PC-9 (cell line): ENCODE results near the gene DNAJC18. TPM values are rescaled to one million over a fixed set of nuclear protein-coding genes. Genes with fewer than 3 reads are reported as not detected.

Experiments
- BruUV-seq: library from RNA; stranded (reverse); fragments of 400-500 nt; replicated peaks from 2 replicates; lab custom pipeline; 2021; lab: Mats Ljungman, UMichigan
- CTCF ChIA-PET: fragments of 300-600 bp; sonication (Branson Sonifier 250); formaldehyde crosslinking; loops from one replicate; lab custom pipeline; 2022; ENCODE audit warnings: antibody characterized with exemption; lab: Charles Lee
- POLR2A ChIA-PET: fragments of 300-600 bp; sonication (Branson Sonifier 250); formaldehyde crosslinking; loops from one replicate; lab custom pipeline; 2022; ENCODE audit warnings: antibody characterized with exemption; ENCODE audit not compliant: unreplicated experiment; lab: Charles Lee
- DNase-seq, 2 experiments: peaks; one replicate each; pipeline versions ENCODE4 v3.0.0 to v3.0.0-alpha.2; 2015 to 2022; ENCODE audit warnings: mixed read lengths in 1 of 2
- H2AFZ ChIP-seq: fragments of 200-600 bp; sonication (generic); 2 replicates; pipeline ENCODE4 v1.8.1; 2017; ENCODE audit warnings: antibody characterized with exemption
- H3F3A ChIP-seq: fragments of 200-600 bp; sonication (generic); 2 replicates; pipeline ENCODE4 v1.8.1; 2017; ENCODE audit warnings: antibody characterized with exemption, mild to moderate bottlenecking, low read depth; ENCODE audit not compliant: insufficient read depth
- H3K27ac ChIP-seq: fragments of 200-600 bp; sonication (generic); 2 replicates; pipeline ENCODE4 v1.6.1; 2016; ENCODE audit warnings: mixed run types
- H3K27me3 ChIP-seq: fragments of 200-600 bp; sonication (generic); 2 replicates; pipeline ENCODE4 v1.6.1; 2016; ENCODE audit warnings: low read depth, mixed run types; ENCODE audit not compliant: insufficient read depth
- H3K36me3 ChIP-seq: fragments of 200-600 bp; sonication (generic); 2 replicates; pipeline ENCODE4 v1.6.1; 2016; ENCODE audit warnings: low read depth, mixed run types
- H3K4me1 ChIP-seq: fragments of 200-600 bp; sonication (generic); replicated peaks from 2 replicates; pipeline ENCODE4 v1.6.1; 2016; ENCODE audit warnings: mixed run types; ENCODE audit not compliant: insufficient read depth
- H3K4me2 ChIP-seq: fragments of 200-600 bp; sonication (generic); 2 replicates; pipeline ENCODE4 v1.6.1; 2017; ENCODE audit warnings: mixed run types
- H3K4me3 ChIP-seq: fragments of 200-600 bp; sonication (generic); 2 replicates; pipeline ENCODE4 v1.6.1; 2016; ENCODE audit warnings: mixed run types
- H3K79me2 ChIP-seq: fragments of 200-600 bp; sonication (generic); 2 replicates; pipeline ENCODE4 v1.6.1; 2017; ENCODE audit warnings: low read depth, mixed run types
- H3K9me2 ChIP-seq: fragments of 200-600 bp; sonication (generic); 2 replicates; pipeline ENCODE4 v1.8.1; 2017; ENCODE audit warnings: mild to moderate bottlenecking; ENCODE audit not compliant: insufficient read depth
- H3K9me3 ChIP-seq: fragments of 200-600 bp; sonication (generic); 2 replicates; pipeline ENCODE4 v1.8.1; 2016; ENCODE audit warnings: low read depth; ENCODE audit not compliant: insufficient read depth
- H4K20me1 ChIP-seq: fragments of 200-600 bp; sonication (generic); 2 replicates; pipeline ENCODE4 v1.8.1; 2017; ENCODE audit not compliant: insufficient read depth
- EZH2 ChIP-seq: fragments of 200-600 bp; sonication (generic); IDR thresholded peaks from 2 replicates; pipeline ENCODE4 v1.8.0; 2017; ENCODE audit warnings: antibody characterized with exemption, low read depth
- intact Hi-C: fragments of 100-400 bp; cut with micrococcal nuclease; formaldehyde crosslinking; loops from one replicate; pipeline ENCODE4 v1.10.0; 2022; ENCODE audit not compliant: unreplicated experiment
- total RNA-seq: library from RNA; stranded (reverse); gene quantifications from 2 replicates; pipeline ENCODE4 v1.2.3, GENCODE V29; 2021
- TF ChIP-seq, protein P1 (sequence below): fragments of 200-600 bp; sonication (generic); conservative IDR thresholded peaks from 2 replicates; pipeline ENCODE4 v1.6.1; 2017; ENCODE audit warnings: mixed run types, antibody characterized with exemption, mild to moderate bottlenecking, moderate library complexity

Gene DNAJC18
- total RNA-seq, 1 experiment from 2014 or later, result 8.9 TPM

DNA sequence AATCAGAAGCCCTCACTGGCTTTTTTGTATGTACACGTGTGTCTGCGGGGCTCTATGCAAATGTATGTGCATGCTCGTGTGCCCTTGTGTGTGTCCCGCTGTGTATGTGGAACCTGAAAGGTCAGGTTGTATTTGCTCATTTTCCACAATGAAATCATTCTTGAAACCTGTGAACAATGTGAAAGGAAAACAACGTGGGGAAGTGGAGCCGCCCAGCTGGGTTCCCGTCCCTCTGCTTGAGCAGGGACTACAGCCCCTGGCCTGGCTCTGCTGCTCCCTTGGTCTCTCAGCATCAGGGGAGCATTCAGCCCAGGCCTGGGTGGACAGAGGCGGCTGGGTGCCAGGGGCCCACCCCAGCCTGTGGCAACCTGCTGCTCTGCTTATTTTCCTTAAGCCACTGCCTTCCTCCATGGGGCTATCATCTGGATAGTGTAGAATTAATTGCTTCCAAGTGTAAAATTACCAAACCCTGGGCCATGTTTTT, 20.2 kb upstream of the DNAJC18 start:
- Histone ChIP-seq H3F3A (no peaks in the 10 kb centered on the region), H3K9me3 (no peaks in the 10 kb centered on the region), H3K4me2 (no peak overlapping the region), H3K9me2 (no peaks in the 10 kb centered on the region), H4K20me1 (no peaks in the 10 kb centered on the region), H3K79me2 (no peaks in the 10 kb centered on the region), H3K4me1 (0 out of 2 replicates have a peak, but pooled peaks cover 7% of the 10 kb centered on the region), H3K36me3 (no peaks in the 10 kb centered on the region), H3K4me3 (no peak overlapping the region), H3K27ac (no peak overlapping the region), H3K27me3 (no peaks in the 10 kb centered on the region), H2AFZ (no peak overlapping the region)
- TF ChIP-seq, protein P1, sequence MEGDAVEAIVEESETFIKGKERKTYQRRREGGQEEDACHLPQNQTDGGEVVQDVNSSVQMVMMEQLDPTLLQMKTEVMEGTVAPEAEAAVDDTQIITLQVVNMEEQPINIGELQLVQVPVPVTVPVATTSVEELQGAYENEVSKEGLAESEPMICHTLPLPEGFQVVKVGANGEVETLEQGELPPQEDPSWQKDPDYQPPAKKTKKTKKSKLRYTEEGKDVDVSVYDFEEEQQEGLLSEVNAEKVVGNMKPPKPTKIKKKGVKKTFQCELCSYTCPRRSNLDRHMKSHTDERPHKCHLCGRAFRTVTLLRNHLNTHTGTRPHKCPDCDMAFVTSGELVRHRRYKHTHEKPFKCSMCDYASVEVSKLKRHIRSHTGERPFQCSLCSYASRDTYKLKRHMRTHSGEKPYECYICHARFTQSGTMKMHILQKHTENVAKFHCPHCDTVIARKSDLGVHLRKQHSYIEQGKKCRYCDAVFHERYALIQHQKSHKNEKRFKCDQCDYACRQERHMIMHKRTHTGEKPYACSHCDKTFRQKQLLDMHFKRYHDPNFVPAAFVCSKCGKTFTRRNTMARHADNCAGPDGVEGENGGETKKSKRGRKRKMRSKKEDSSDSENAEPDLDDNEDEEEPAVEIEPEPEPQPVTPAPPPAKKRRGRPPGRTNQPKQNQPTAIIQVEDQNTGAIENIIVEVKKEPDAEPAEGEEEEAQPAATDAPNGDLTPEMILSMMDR, result no peak
- TF ChIP-seq EZH2, result no peak
- BruUV-seq, result no TSS peak
- DNase-seq, result no peak
- POLR2A ChIA-PET, result no interaction called here
- intact Hi-C loops, result no loop called here
- CTCF ChIA-PET, result no interaction called here

GRCh38 chr5:139458580-139459407, 19.5 kb upstream of the DNAJC18 start:
- Histone ChIP-seq H3K27me3 (no peaks in the 10 kb centered on the region), H3K4me2 (no peak overlapping the region), H3K9me2 (no peaks in the 10 kb centered on the region), H3F3A (0 out of 2 replicates have a peak, but pooled peaks cover under 1% of the 10 kb centered on the region), H3K4me3 (no peak overlapping the region), H3K27ac (no peak overlapping the region), H3K9me3 (no peaks in the 10 kb centered on the region), H3K4me1 (0 out of 2 replicates have a peak, but pooled peaks cover 7% of the 10 kb centered on the region), H3K79me2 (no peaks in the 10 kb centered on the region), H3K36me3 (no peaks in the 10 kb centered on the region), H4K20me1 (no peaks in the 10 kb centered on the region), H2AFZ (no peak overlapping the region)
- TF ChIP-seq, protein P1, result no peak
- no peak for TF ChIP-seq EZH2
- no TSS peak for BruUV-seq
- DNase-seq, result no peak
- POLR2A ChIA-PET, result interaction anchor here (0.6 kb wide), 1 partner anchor 44 kb away, joined by 7 read pairs; no protein-coding TSS in a partner anchor
- CTCF ChIA-PET, result interaction anchor here (0.6 to 0.7 kb wide), 2 partner anchors 26 to 99 kb away, joined by 4 to 5 read pairs; no protein-coding TSS in a partner anchor
- intact Hi-C loops, result no loop called here

GRCh38 chr5:139457653-139458306, 18.5 kb upstream of the DNAJC18 start:
- H3K9me3 ChIP-seq, result no peaks in the 10 kb centered on the region
- no peaks in the 10 kb centered on the region for H3K79me2 ChIP-seq
- no peaks in the 10 kb centered on the region for H4K20me1 ChIP-seq
- H3K36me3 ChIP-seq, result no peaks in the 10 kb centered on the region
- TF ChIP-seq EZH2, result no peak
- TF ChIP-seq, protein P1, result no peak
- no peaks in the 10 kb centered on the region for H3K27me3 ChIP-seq
- H3K4me2 ChIP-seq, result no peak overlapping the region
- POLR2A ChIA-PET, result interaction anchor here (0.6 kb wide), 1 partner anchor 43 kb away, joined by 7 read pairs; no protein-coding TSS in a partner anchor
- no peaks in the 10 kb centered on the region for H3K9me2 ChIP-seq
- 0 out of 2 replicates have a peak, but pooled peaks cover 3% of the 10 kb centered on the region for H3F3A ChIP-seq
- intact Hi-C loops, result no loop called here
- no peak overlapping the region for H2AFZ ChIP-seq
- H3K27ac ChIP-seq, result no peak overlapping the region
- no peak overlapping the region for H3K4me3 ChIP-seq
- CTCF ChIA-PET, result interaction anchor here (0.6 to 0.7 kb wide), 3 partner anchors 25 to 100 kb away, joined by 4 to 13 read pairs (median 5); no protein-coding TSS in a partner anchor
- no TSS peak for BruUV-seq
- 0 out of 2 replicates have a peak, but pooled peaks cover 7% of the 10 kb centered on the region for H3K4me1 ChIP-seq
- DNase-seq, result no peak
